GM12873 (cell line): ENCODE data around the gene SNAPC4.
A peak's percentile ranks its signal among the peaks of the same experiment; 100 is the strongest.

ENCODE experiments used
- CTCF ChIP-seq: IDR thresholded peaks from 2 replicates; pipeline ENCODE4 v1.5.1; 2012; ENCODE audit warnings: low read depth, mild to moderate bottlenecking, moderate library complexity, low read length, control low read depth; ENCODE audit not compliant: insufficient read depth; ENCODE audit errors: missing control alignments

The SNAPC4 gene

GRCh38 chr9:136416427-136416826 lies 16.5 kb upstream of the SNAPC4 start:
- TF ChIP-seq CTCF = no peak

GRCh38 chr9:136412962-136413361 lies 13.0 kb upstream of the SNAPC4 start:
- TF ChIP-seq CTCF = no peak

GRCh38 chr9:136411378-136411777 lies 11.4 kb upstream of the SNAPC4 start:
- TF ChIP-seq CTCF = no peak

- no peak for TF ChIP-seq CTCF
Observed at GRCh38 chr9:136410500-136411287, 10.7 kb upstream of the SNAPC4 start, which contains the start of the genes ENTR1 and PMPCA. TSS of gene ENTR1 (minus strand) at chr9:136410614. CDS start at chr9:136410397, 217 bp downstream. TSS of gene PMPCA (plus strand) at chr9:136410658. CDS start at chr9:136410669, 11 bp downstream.

GRCh38 chr9:136409557-136410455 lies 9.8 kb upstream of the SNAPC4 start:
- TF ChIP-seq CTCF = peak; percentile 6

- TF ChIP-seq CTCF = no peak
Observed at GRCh38 chr9:136407911-136408310, 7.9 kb upstream of the SNAPC4 start.

- TF ChIP-seq CTCF = no peak
Observed at GRCh38 chr9:136405481-136405880, 5.5 kb upstream of the SNAPC4 start.
